SK-N-SH treated with all-trans-retinoic acid at 6 μM for 48 hours (cell line): ENCODE measurements around the gene AP4S1.

ENCODE experiments used
- BACH2 ChIP-seq: fragments of 250-450 bp; sonication (Bioruptor Pico); IDR thresholded peaks from 2 replicates; pipeline ENCODE4 v1.9.0; 2021; ENCODE audit warnings: mild to moderate bottlenecking, borderline replicate concordance
- OSR1 ChIP-seq: fragments of 250-450 bp; sonication (Bioruptor Pico); IDR thresholded peaks from 2 replicates; pipeline ENCODE4 v1.8.0; 2022; ENCODE audit warnings: moderate library complexity, mild to moderate bottlenecking, inconsistent platforms
- ZFP3 ChIP-seq: fragments of 250-450 bp; sonication (Bioruptor Pico); IDR thresholded peaks from 2 replicates; pipeline ENCODE4 v1.5.0; 2020; ENCODE audit warnings: mild to moderate bottlenecking, moderate library complexity
- TF ChIP-seq, protein P1 (sequence below): fragments of 250-450 bp; sonication (Bioruptor Pico); IDR thresholded peaks from 2 replicates; pipeline ENCODE4 v1.5.0; 2020; ENCODE audit warnings: mild to moderate bottlenecking, moderate library complexity
- TF ChIP-seq, protein P2 (sequence below): fragments of 250-450 bp; sonication (Bioruptor Pico); IDR thresholded peaks from 2 replicates; pipeline ENCODE4 v1.8.0; 2020; ENCODE audit warnings: mild to moderate bottlenecking, moderate library complexity, borderline replicate concordance

DNA sequence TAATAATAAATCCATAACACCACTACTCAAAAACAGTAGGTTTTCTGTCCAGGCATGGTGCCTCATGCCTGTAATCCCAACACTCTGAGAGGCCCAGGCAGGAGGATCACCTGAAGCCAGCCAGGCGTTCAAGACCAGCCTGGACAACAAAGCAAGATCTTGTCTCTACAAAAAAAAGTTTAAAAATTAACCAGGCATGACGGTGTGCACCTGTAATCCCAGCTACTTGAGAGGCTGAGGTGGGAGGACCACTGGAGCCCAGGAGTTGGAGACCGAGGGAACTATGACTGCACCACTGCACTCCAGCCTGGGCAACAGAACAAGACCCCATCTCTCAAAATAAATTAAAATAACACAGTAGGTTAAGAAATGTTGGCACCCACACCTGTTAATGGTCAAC, 44.5 kb upstream of the AP4S1 start:
- TF ChIP-seq, protein P1, sequence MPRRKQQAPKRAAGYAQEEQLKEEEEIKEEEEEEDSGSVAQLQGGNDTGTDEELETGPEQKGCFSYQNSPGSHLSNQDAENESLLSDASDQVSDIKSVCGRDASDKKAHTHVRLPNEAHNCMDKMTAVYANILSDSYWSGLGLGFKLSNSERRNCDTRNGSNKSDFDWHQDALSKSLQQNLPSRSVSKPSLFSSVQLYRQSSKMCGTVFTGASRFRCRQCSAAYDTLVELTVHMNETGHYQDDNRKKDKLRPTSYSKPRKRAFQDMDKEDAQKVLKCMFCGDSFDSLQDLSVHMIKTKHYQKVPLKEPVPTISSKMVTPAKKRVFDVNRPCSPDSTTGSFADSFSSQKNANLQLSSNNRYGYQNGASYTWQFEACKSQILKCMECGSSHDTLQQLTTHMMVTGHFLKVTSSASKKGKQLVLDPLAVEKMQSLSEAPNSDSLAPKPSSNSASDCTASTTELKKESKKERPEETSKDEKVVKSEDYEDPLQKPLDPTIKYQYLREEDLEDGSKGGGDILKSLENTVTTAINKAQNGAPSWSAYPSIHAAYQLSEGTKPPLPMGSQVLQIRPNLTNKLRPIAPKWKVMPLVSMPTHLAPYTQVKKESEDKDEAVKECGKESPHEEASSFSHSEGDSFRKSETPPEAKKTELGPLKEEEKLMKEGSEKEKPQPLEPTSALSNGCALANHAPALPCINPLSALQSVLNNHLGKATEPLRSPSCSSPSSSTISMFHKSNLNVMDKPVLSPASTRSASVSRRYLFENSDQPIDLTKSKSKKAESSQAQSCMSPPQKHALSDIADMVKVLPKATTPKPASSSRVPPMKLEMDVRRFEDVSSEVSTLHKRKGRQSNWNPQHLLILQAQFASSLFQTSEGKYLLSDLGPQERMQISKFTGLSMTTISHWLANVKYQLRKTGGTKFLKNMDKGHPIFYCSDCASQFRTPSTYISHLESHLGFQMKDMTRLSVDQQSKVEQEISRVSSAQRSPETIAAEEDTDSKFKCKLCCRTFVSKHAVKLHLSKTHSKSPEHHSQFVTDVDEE (CRISPR knock-in tag): no peak
- TF ChIP-seq BACH2: no peak
- TF ChIP-seq ZFP3 (CRISPR knock-in tag): no peak
- no peak for TF ChIP-seq OSR1 (CRISPR knock-in tag)
- TF ChIP-seq, protein P2, sequence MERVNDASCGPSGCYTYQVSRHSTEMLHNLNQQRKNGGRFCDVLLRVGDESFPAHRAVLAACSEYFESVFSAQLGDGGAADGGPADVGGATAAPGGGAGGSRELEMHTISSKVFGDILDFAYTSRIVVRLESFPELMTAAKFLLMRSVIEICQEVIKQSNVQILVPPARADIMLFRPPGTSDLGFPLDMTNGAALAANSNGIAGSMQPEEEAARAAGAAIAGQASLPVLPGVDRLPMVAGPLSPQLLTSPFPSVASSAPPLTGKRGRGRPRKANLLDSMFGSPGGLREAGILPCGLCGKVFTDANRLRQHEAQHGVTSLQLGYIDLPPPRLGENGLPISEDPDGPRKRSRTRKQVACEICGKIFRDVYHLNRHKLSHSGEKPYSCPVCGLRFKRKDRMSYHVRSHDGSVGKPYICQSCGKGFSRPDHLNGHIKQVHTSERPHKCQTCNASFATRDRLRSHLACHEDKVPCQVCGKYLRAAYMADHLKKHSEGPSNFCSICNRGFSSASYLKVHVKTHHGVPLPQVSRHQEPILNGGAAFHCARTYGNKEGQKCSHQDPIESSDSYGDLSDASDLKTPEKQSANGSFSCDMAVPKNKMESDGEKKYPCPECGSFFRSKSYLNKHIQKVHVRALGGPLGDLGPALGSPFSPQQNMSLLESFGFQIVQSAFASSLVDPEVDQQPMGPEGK (CRISPR knock-in tag): no peak
